Frontal cortex (tissue), 4 donors: Measurements from ENCODE around the gene GMPR2. TPM values are rescaled to one million over a fixed set of nuclear protein-coding genes. Genes with fewer than 3 reads are reported as not detected.
A peak's percentile ranks its signal among the peaks of the same experiment; 100 is the strongest.
"Not testable (repeated sequence)": the region's sequence is repeated elsewhere in the genome, so short reads cannot be mapped to it uniquely, and the experiment has no call there.

Source experiments
- DNase-seq, 2 donors: peaks; one replicate each; pipeline ENCODE4 v3.0.0; 2012; ENCODE audit warnings: low spot score in 2 of 2
- FAIRE-seq: peaks from 2 replicates; lab custom pipeline; 2012; peaks lifted over from hg19 to GRCh38; lab: Jason Lieb, UNC
- total RNA-seq: library from RNA; depleted of rRNA; stranded (reverse); fragments of >200 nt; gene quantifications from one replicate; pipeline ENCODE4 v1.2.3, GENCODE V29; 2014
- donor health status: control.
- donor health status: control.
- donor health status: control.

The GMPR2 gene
- total RNA-seq, 1 donor from 2014 or later = 51.8 TPM

DNA sequence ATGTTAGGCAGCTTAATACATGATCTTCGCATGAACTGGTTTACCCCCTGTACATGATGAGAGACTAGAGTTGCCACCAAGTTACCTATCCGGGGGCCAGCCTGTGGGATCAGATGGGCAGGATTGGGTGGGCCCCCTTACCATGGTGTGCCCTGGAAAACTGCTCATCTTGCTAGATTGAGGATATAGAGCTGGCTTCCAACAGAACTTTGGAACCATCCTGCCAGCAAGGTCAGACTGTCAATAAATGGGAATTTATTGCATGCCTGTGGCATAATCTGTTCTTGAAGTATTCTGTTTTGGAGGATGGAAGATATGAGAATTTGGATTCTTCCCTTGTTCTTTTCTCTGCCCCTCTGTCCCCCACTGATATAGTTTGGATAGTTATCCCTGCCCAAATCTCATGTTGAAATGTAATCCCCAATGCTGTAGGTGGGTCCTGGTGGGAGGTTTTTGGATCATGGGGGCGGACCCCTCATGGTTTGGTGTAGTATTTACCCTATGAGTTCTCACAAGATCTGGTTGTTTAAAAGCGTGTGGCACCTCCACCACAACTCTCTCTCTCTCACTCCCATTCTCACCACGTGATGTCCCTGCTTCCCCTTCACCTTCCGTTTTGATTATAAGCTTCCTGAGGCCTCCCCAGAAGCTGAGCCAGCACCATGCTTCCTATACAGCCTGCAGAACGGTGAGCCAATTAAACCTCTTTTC, 33.8 kb upstream of the GMPR2 start:
- DNase-seq = no peak
- FAIRE-seq = no peak

DNA sequence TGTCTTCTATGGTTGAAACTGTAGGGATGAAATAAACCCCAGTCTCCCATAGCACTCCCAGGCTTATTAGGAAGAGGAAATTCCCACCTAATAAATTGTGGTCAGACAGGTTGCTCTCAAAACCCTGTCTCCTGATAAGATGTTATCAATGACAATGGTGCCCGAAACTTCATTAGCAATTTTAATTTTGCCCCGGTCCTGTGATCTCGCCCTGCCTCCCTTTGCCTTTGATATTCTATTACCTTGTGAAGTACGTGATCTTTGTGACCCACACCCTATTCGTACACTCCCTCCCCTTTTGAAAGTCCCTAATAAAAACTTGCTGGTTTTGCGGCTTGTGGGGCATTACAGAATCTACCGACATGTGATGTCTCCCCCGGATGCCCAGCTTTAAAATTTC, 30.2 kb upstream of the GMPR2 start:
- FAIRE-seq, DNase-seq: not testable (repeated sequence)

DNA sequence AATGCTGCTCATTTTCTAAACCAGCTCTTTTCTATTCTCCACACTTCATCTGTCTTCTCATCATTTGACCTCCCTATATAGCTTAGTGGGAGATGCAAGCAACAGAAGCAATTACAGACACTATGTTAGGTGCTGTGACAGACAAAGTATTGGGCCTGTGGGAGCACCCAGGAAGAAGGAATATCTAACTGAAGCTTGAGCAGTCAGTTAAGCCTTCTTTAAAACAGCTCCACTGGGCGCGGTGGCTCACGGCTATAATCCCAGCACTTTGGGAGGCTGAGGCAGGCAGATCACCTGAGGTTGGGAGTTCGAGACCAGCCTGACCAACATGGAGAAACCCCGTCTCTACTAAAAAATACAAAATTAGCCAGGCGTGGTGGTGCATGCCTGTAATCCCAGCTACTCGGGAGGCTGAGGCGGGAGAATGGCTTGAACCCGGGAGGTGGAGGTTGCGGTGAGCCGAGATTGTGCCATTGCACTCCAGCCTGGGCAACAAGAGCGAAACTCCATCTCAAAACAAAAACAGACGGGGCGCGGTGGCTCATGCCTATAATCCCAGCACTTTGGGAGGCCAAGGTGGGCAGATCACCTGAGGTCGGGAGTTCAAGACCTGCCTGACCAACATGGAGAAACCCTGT, 29.4 kb upstream of the GMPR2 start:
- not testable (repeated sequence) for DNase-seq, FAIRE-seq

DNA sequence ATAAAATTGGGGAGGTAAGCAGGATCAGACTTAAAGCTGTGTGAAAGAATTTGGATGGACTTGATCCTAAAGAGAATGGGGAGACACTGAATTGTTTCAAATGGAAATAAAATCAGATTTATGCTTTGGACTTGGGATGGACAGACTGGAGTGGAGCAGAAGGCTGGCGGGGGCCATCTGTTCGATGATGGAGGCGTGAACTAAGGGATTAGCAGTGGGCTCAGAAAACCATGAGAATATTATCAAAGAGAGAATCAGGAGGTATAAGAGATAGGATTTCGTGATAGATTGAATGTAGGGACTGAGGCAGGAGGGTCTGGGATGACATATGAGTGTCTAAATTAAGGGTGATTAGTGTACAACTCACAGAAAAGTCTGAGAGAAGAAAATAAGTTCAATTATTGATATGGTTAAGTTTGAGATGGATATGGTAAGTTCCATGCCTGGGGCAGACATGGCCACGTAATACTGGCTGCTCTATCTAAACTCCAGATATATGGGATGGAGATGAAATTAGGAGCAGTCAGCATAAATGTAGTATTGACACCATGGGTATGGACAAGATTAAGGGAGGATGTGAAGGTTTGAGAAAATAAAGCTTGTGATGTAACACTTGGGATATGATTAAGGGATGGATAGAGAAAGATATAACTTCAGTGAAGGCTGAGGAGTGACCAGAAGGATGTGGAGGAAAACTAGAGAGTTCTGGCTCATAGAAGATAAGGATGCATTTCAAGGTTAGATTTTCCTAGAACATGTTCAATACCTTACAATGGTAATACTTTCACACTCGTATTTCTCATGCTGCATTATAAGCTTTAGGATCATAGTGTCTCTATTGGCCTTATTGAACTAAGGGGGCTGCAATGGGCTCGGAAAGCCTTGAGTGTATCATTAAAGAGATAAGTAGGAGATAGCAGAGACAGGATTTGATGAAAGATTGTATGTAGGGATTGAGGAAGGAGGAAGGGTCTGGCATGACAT, 28.3 kb upstream of the GMPR2 start:
- FAIRE-seq (no peak), DNase-seq (no peak)

DNA sequence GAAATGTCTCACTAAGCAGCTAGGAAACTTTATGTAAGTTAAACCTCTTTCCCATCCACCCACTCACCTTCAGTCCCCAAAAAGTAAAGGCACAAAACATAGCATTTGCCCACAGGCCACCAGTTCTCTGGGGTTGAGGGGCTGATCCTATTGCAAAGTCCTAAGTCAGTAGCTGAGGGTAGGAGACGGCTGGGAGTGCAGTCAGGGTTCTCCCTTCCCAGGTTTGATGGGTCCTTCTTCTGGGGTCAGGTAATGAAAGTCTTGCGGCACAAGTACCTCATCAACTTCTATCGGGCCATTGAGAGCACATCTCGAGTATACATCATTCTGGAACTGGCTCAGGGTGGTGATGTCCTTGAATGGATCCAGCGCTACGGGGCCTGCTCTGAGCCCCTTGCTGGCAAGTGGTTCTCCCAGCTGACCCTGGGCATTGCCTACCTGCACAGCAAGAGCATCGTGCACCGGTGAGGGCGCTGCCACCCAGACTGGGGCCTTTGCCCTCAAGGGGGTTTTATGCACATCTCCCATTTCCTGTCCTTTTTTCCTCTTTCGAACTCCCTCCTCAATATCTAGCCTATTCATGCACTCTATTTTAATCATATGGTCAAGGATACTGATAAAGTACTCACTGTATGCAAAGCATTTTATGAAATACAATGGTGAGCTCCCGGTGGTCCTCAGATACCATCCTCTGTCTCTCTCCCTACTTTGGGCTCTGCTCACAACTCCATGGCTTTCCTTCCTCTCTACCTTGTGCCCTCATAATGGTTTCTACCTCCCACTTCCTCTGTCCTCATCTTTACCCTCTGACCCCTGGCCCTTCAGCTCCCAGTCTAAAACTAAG, 26.2 kb upstream of the GMPR2 start:
- FAIRE-seq (no peak), DNase-seq (no peak)

DNA sequence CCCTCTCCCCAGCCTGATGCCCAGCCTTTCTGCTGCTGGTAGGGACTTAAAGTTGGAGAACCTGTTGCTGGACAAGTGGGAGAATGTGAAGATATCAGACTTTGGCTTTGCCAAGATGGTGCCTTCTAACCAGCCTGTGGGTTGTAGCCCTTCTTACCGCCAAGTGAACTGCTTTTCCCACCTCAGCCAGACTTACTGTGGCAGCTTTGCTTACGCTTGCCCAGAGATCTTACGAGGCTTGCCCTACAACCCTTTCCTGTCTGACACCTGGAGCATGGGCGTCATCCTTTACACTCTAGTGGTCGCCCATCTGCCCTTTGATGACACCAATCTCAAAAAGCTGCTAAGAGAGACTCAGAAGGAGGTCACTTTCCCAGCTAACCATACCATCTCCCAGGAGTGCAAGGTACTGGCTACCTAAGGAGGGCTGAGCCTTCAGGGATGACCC, 25.6 kb upstream of the GMPR2 start:
- FAIRE-seq = no peak
- no peak for DNase-seq

DNA sequence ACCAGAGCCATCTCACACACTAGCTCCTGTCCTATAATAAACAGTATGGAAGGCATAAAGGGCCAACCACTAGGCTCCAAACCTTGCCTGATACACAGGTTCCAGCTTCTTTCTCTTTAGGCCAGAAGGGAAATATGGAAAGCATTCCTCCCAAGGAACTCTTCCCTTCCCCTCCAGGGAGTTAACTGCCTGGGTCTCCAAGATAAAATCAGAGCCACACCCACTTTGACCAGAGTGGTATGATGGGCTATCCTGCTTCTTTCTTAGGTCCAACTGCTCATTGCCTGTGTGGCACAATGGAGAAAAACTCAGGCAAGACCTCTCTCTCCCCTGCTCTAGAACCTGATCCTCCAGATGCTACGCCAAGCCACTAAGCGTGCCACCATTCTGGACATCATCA, 25.1 kb upstream of the GMPR2 start:
- DNase-seq (no peak), FAIRE-seq (no peak)

DNA sequence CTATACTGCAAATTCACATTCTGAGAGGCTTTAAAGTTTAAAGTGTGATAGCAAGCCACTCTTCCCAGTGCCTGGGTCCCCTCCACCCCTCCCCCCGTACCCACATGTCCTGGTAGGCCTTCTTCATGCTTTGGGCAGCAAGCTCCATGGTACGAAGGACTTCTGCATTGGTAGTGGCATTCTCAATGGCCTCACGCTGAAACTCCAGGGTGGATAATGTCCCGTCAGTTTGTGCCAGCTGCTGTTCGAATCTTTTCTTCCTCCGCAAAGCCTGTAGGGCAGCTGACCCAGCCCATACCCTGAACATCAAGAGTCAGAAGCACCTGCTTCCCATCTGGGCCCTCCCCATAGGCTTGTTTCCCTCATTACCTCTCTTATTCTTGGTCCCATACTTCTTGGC, 21.4 kb upstream of the GMPR2 start:
- FAIRE-seq = no peak
- no peak for DNase-seq

DNA sequence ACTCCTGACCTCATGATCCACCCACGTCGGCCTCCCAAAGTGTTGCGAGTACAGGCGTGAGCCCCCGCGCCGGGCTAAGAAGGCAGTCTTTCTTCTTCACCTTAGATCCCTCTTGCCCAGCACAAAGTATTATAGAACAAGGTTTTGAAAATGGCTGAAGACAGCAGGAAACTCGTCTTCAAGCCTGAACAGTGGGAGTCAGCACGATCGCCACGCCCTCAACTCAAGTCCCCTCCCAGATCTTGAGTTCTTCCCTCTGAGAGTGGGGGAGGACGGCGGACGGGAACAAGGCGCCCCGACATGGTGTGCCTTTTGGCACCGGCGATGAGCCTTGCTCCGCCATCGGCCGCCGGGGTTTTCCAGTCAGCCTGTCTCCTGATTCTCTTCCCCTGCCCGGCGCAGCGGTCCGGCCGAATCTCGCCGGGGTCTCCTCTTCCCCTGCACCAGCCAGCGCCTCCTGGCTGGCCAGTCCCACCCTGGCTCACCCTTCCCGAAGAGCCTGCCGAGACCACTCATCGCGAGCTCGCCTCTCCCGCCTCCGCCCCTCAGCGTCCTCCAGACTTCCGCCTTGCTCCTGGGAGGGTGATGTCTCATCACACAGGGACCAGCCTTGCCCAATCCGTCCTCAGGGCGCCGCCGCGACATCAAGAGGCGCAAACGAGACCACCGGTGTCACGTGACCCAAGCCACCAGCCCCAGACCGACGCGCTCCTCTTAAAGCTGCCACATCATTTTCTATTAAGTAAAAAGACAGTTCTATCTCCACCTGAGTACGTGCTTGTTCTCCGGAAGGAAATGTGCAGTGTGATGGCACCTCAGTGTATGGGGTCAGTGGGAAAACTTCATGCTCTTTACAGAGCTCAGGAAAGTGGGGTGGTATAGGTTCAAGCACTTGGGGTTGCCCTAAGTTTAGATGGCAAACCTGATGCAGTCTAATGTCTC, 19.5 kb upstream of the GMPR2 start, which contains the start of gene CHMP4A:
Gene CHMP4A, minus strand, starts transcription at position 565 of the 942 bp plus-strand sequence. Its CDS starts 49 bp downstream, at position 516.
- FAIRE-seq = no peak
- peak; percentile 72 to 94 for DNase-seq

DNA sequence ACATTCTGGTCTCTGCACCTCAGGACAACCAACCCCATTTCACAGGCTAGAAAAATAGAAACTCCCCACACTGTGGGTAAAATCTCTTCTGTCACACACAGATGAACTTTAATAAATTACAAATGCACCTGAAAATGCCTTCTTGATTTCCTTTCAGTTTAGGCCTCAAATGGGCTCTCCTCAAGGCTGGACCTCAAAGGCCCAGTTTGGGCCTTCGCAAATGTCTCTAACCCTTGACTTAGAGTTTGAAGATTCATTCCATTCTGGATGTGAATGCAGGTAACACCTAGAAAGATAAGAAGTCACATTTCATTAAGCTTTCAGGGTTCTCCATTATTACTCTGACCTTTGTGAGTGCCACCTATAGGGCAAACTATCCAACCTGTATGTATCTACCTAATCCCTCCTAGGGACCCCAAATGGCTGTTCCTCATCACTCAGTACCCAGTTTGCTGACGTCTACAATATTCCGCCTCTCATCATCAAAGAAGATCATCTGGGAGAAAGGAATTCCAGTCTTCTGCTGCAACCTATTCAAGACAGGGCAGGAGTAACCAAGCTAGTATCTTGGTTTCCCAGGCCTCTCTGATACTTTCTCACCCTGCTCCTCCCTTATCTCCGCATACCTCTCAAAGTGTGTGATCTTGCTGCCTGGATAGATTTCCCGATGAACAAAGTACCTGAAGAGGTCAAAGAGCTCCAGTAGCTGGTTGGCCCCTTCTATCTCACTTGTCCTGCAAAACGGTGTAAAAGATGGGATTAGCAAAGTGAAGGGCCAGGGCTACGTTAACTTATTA, 18.7 kb upstream of the GMPR2 start:
- DNase-seq = no peak
- no peak for FAIRE-seq

DNA sequence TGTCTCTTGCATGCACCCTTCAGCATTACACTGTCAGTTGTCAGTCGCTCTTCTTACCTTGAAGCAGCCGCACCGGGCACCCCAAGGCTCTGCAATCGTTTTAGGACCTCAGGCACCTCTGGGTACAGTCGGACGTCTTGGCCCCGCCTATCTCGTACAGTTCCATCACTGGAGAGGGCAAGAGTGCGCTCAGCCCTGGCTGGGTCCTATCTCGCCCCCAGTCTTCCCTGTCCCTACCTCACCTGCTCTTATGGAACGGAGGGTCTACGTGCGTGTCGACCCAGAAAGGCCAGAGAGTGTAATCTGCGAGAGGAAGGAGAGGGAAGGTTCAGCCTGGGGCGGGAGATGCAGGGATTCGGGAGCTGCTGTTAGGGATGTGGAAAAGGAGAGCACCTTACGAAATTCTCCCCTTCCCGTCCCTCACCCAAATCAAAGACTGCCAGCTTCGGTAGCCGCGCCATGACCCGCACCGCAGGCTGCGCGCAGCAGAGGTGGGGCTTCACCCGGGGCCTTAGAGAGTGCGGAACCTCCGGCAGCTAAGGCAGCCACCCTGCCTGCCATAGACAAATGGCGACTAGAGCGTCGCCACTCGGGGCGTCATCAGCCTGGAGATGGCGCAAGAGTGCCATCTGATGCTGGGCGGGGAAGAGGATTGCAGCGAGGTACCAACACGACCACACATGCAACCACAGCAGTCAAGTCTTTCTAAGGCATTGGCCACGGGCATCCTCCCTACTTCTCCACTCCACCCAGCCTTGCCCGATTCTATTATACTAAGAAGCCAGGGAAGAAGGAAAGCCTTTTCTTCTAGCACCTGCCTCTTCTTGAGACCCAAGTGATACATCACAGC, 17.0 kb upstream of the GMPR2 start, which contains the start of gene MDP1:
Gene MDP1, minus strand, starts transcription at position 572 of the 850 bp plus-strand sequence. Its CDS starts 111 bp downstream, at position 461.
- no peak for FAIRE-seq
- DNase-seq = peak; percentile 70 to 88

DNA sequence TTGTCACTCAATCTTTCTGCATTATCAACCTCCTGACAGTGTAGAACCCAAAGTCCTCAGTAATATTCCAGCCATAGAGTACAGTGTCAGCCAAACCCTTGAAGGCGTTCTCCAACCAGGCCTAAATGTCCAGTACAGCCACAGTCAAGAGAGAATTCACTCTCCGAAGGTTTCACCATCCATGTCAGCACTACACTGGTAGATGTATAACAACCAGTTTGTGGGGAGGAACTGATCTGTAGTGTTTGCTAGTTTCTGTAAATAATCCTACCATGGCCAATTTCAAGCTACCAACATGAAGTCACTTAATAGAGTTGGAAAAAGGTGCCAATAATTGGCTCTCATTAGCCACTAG, 16.4 kb upstream of the GMPR2 start:
- DNase-seq (no peak), FAIRE-seq (no peak)

DNA sequence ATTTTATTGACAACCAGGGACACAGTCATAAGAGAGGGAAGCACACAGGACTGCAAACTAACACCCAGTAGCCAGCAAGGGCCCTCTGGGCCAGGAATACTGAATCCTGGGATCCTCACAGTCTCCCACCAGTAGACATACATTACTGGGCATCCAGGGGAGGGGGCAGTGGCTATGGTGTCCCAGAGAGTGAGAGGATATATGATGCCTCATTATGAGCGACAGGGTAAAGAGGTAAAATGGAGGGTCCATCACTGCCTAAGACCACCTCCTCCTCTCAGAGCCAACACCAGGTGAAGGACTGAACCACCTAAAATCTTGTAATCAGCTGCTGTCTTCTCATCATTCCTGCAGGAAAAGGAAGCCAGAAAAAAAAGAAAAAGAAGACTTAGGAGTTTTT, 15.9 kb upstream of the GMPR2 start:
- not testable (repeated sequence) for FAIRE-seq, DNase-seq

DNA sequence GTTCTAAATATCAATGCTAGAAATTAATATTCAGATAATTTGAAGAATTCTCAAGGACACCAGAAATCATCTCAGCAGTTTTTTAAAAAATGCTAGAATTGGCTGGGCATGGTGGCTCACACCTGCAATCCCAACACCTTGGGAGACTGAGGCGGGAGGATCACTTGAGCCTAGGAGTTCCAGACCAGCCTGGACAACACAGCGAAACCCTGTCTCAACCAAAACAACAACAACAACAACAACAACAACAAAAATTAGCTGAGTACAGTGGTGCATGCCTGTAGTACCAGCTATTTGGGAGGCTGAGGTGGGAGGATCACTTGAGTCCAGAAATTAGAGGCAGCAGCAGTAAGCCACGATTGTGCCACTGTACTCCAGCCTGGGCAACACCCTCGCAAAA, 13.6 kb upstream of the GMPR2 start:
- FAIRE-seq = no peak
- no peak for DNase-seq

DNA sequence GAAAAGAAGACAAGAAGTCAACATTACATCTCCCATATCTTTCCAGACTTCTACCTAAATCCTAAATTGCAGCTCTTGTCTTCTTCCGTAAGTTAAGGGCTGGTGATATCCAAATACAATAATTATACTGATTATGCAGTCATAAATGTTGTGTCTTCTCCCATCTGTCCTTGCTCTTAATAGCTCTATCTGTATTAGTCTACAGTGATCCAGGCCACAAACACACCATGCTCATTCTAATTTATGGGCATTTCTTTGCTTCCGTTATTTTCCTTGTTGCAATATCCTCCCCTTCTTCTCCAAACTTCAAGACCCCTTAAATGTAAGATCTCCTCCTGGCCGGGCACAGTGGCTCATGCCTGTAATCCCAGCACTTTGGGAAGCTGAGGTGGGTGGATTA, 13.2 kb upstream of the GMPR2 start:
- DNase-seq (no peak), FAIRE-seq (no peak)

DNA sequence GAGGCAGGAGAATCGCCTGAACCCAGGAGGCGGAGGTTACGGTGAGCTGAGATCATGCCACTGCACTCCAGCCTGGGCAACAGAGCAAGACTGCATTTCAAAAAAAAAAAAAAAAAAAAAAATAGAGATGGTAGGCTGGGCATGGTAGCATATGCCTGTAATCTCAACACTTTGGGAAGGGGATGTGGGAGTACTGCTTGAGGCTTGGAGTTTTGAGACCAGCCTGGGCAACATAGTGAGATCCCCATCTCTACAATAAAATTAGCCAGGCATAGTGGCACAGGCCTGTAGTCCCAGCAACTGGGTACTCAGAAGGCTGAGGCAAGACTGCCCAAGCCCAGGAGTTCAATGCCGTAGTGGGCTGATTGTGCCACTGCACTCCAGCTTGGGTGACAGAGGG, 9.7 kb upstream of the GMPR2 start:
- not testable (repeated sequence) for FAIRE-seq, DNase-seq
